Ovary (tissue), 3 donors: ENCODE data around the gene NAV2.

Experiments used
- POLR2A ChIP-seq: fragments of 450-650 bp; IDR thresholded peaks from one replicate; pipeline ENCODE4 v1.6.1; 2017; ENCODE audit warnings: antibody characterized with exemption, mild to moderate bottlenecking, moderate library complexity
- TF ChIP-seq, protein P1 (sequence below), 3 donors: fragments of 450-650 bp in 2 of 3; fragments of 200-600 bp in 1 of 3; IDR thresholded peaks; one replicate each; pipeline versions ENCODE4 v1.5.1 to v1.8.0; 2016 to 2022; ENCODE audit warnings: antibody characterized with exemption in 3 of 3, mild to moderate bottlenecking in 1 of 3
- donor health status: DM: no; HTN: no; CAD: no.

DNA sequence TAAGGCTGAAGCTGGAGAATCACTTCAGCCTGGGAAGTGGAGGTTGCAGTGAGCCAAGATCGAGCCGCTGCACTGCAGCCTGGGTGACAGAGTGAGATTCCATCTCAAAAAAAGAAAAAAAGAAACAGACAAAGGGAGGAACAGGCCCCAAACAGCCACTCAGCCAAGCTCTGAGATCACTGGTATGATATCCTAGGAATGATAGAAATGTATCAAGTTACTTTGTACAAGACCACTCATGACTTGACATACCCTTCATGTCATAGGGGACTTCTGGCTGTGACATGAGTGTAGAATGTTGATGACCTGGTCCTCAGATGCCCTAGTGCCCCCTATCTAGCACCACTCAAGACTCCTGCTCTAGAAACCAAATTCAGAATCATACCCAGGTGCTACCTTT lies 216.5 kb downstream of the NAV2 start:
- TF ChIP-seq, protein P1, sequence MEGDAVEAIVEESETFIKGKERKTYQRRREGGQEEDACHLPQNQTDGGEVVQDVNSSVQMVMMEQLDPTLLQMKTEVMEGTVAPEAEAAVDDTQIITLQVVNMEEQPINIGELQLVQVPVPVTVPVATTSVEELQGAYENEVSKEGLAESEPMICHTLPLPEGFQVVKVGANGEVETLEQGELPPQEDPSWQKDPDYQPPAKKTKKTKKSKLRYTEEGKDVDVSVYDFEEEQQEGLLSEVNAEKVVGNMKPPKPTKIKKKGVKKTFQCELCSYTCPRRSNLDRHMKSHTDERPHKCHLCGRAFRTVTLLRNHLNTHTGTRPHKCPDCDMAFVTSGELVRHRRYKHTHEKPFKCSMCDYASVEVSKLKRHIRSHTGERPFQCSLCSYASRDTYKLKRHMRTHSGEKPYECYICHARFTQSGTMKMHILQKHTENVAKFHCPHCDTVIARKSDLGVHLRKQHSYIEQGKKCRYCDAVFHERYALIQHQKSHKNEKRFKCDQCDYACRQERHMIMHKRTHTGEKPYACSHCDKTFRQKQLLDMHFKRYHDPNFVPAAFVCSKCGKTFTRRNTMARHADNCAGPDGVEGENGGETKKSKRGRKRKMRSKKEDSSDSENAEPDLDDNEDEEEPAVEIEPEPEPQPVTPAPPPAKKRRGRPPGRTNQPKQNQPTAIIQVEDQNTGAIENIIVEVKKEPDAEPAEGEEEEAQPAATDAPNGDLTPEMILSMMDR (IDR thresholded peaks at IDR 0.05), result no peak
- no peak for TF ChIP-seq POLR2A
